Measurements from ENCODE around the gene SPSB3.

The SPSB3 gene

GRCh38 chr16:1770328-1771187 lies 11.8 kb downstream of the SPSB3 start:
- ATAC-seq (ENCODE audit: low read depth) (peak; percentile 54), DNase-seq (ENCODE audit: low spot score) (peak; percentile 87)
- TF ChIP-seq CTCF (IDR thresholded peaks at IDR 0.05; ENCODE audit: poor library complexity, severe bottlenecking) = no peak
- Histone ChIP-seq H3K27ac (ENCODE audit: poor library complexity, severe bottlenecking) (peak overlapping the region; percentile 66), H3K9me3 (ENCODE audit: severe bottlenecking) (no peaks in the 10 kb centered on the region), H3K4me3 (ENCODE audit: severe bottlenecking) (peak overlapping the region; percentile 83), H3K27me3 (ENCODE audit: insufficient read depth, poor library complexity, severe bottlenecking) (no peaks in the 10 kb centered on the region), H3K36me3 (ENCODE audit: low read depth) (peaks cover 17% of the 10 kb centered on the region), H3K4me1 (ENCODE audit: insufficient read depth, poor library complexity, severe bottlenecking) (peaks cover 4% of the 10 kb centered on the region)

GRCh38 chr16:1769402-1770300 lies 12.7 kb downstream of the SPSB3 start:
- DNase-seq (ENCODE audit: low spot score) (no peak), ATAC-seq (ENCODE audit: low read depth) (no peak)
- Histone ChIP-seq H3K27ac (ENCODE audit: poor library complexity, severe bottlenecking) (peak overlapping the region; percentile 66), H3K27me3 (ENCODE audit: insufficient read depth, poor library complexity, severe bottlenecking) (no peaks in the 10 kb centered on the region), H3K4me3 (ENCODE audit: severe bottlenecking) (peak overlapping the region; percentile 83), H3K9me3 (ENCODE audit: severe bottlenecking) (no peaks in the 10 kb centered on the region), H3K36me3 (ENCODE audit: low read depth) (peaks cover 18% of the 10 kb centered on the region), H3K4me1 (ENCODE audit: insufficient read depth, poor library complexity, severe bottlenecking) (peaks cover 4% of the 10 kb centered on the region)
- no peak for TF ChIP-seq CTCF (IDR thresholded peaks at IDR 0.05; ENCODE audit: poor library complexity, severe bottlenecking)

- Histone ChIP-seq H3K9me3 (ENCODE audit: severe bottlenecking) (no peaks in the 10 kb centered on the region), H3K36me3 (ENCODE audit: low read depth) (peaks cover 24% of the 10 kb centered on the region), H3K27ac (ENCODE audit: poor library complexity, severe bottlenecking) (no peak overlapping the region), H3K4me1 (ENCODE audit: insufficient read depth, poor library complexity, severe bottlenecking) (peaks cover 4% of the 10 kb centered on the region), H3K27me3 (ENCODE audit: insufficient read depth, poor library complexity, severe bottlenecking) (no peaks in the 10 kb centered on the region), H3K4me3 (ENCODE audit: severe bottlenecking) (no peak overlapping the region)
- TF ChIP-seq CTCF (IDR thresholded peaks at IDR 0.05; ENCODE audit: poor library complexity, severe bottlenecking) = no peak
- DNase-seq (ENCODE audit: low spot score) (no peak), ATAC-seq (ENCODE audit: low read depth) (no peak)
Observed at GRCh38 chr16:1768767-1769401, 13.5 kb downstream of the SPSB3 start.

GRCh38 chr16:1768061-1768766 lies 14.2 kb downstream of the SPSB3 start:
- peaks cover 27% of the 10 kb centered on the region for H3K36me3 ChIP-seq (ENCODE audit: low read depth)
- H3K27ac ChIP-seq (ENCODE audit: poor library complexity, severe bottlenecking) = no peak overlapping the region
- no peak overlapping the region for H3K4me3 ChIP-seq (ENCODE audit: severe bottlenecking)
- ATAC-seq (ENCODE audit: low read depth) = no peak
- H3K4me1 ChIP-seq (ENCODE audit: insufficient read depth, poor library complexity, severe bottlenecking) = peaks cover 4% of the 10 kb centered on the region
- H3K9me3 ChIP-seq (ENCODE audit: severe bottlenecking) = no peaks in the 10 kb centered on the region
- no peak for DNase-seq (ENCODE audit: low spot score)
- TF ChIP-seq CTCF (IDR thresholded peaks at IDR 0.05; ENCODE audit: poor library complexity, severe bottlenecking) = no peak
- H3K27me3 ChIP-seq (ENCODE audit: insufficient read depth, poor library complexity, severe bottlenecking) = no peaks in the 10 kb centered on the region

Measured in RWPE2 (cell line).